Small intestine (tissue), 7 donors: ENCODE results near the gene CACNA1H. TPM values are rescaled to one million over a fixed set of nuclear protein-coding genes. Genes with fewer than 3 reads are reported as not detected.
"Not testable (repeated sequence)": the region's sequence is repeated elsewhere in the genome, so short reads cannot be mapped to it uniquely, and the experiment has no call there.

Experiments used
- DNase-seq, 2 donors: peaks; one replicate each; pipeline versions ENCODE4 v3.0.0 to v3.0.0-alpha.2; 2013
- FAIRE-seq: peaks from 2 replicates; lab custom pipeline; 2012; peaks lifted over from hg19 to GRCh38; lab: Jason Lieb, UNC
- H3K27ac ChIP-seq, 3 donors: one replicate each; pipeline ENCODE4 v1.5.1; 2013; ENCODE audit warnings: low read length in 2 of 3, mild to moderate bottlenecking in 2 of 3, control low read depth in 1 of 3, inconsistent platforms in 1 of 3, low read depth in 1 of 3, moderate library complexity in 1 of 3
- H3K27me3 ChIP-seq, 3 donors: one replicate each; pipeline ENCODE4 v1.6.1; 2013; ENCODE audit warnings: low read length in 3 of 3, inconsistent platforms in 1 of 3; ENCODE audit not compliant: control insufficient read depth in 3 of 3, insufficient read depth in 3 of 3
- H3K36me3 ChIP-seq, 3 donors: one replicate each; pipeline ENCODE4 v1.6.1; 2013; ENCODE audit warnings: low read length in 3 of 3, inconsistent platforms in 1 of 3, low read depth in 1 of 3, mild to moderate bottlenecking in 1 of 3, moderate library complexity in 1 of 3; ENCODE audit not compliant: control insufficient read depth in 3 of 3, insufficient read depth in 2 of 3
- H3K4me1 ChIP-seq, 3 donors: one replicate each; pipeline ENCODE4 v1.6.1; 2013; ENCODE audit warnings: low read length in 2 of 3, inconsistent platforms in 1 of 3, low read depth in 1 of 3, mild to moderate bottlenecking in 1 of 3, moderate library complexity in 1 of 3; ENCODE audit not compliant: control insufficient read depth in 3 of 3, insufficient read depth in 2 of 3
- H3K4me3 ChIP-seq, 3 donors: one replicate each; pipeline ENCODE4 v1.5.1; 2013; ENCODE audit warnings: low read length in 3 of 3, control low read depth in 1 of 3, inconsistent platforms in 1 of 3, low read depth in 1 of 3, mild to moderate bottlenecking in 1 of 3, moderate library complexity in 1 of 3
- H3K9me3 ChIP-seq, 2 donors: one replicate each; pipeline ENCODE4 v1.6.1; 2013; ENCODE audit warnings: low read depth in 1 of 2, low read length in 1 of 2; ENCODE audit not compliant: control insufficient read depth in 2 of 2, insufficient read depth in 1 of 2
- WGBS, 3 donors: extraction: QIAGEN DNeasy Blood & Tissue Kit; methylation state at CpG; one replicate each; pipeline ENCODE4 v1.1.7; 2013; 5-methylcytosine and 5-hydroxymethylcytosine counted together
- polyA plus RNA-seq, 4 donors: library from polyadenylated mRNA; stranded (reverse) in 3 of 4; unstranded in 1 of 4; fragments of 200-250 nt in 3 of 4; fragments of 120-200 nt in 1 of 4; gene quantifications; one replicate each; pipeline versions ENCODE4 v1.2.1 to v1.2.3, GENCODE V29; 2013
- donor health status: healthy with polysubstance abuse.
- donor health status: control.
- donor health status: control.
- donor health status: Bipolar disorder and iron deficiency.
- donor health status: healthy.

CACNA1H gene
- polyA plus RNA-seq, 4 donors, result 0.22 to 7.0 (median 3.2) TPM

DNA sequence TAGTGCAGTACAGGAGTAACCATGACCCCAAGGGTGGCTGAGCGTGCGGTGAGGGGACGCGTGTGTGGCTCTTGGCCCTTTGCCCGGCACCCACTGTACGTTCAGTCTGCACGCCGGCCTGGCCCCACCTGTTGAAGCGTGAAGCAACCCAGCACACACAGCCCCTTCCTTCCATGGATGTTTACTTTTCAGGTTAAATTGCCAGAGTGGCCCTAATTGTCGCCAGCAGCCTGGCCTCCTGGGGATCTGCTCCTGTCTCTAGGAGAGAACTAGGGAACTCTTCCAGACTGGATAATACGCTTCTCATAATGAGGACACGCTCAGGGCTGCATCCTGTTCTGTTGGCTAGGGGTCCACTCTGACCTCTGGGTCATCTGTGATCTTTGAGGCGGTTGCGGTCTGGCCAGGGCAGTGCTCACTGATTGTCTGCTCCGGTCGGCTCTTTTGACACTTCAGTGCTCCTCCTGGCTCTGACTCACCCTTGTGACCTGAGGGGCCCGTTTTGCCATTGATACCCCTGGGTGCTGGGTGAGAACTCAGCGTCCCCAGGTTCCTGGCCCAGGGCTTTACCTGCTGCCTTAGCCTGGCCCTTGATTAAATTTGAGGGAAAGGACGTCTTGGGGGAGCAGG lies 44.4 kb downstream of the CACNA1H start:
- no peaks in the 10 kb centered on the region for H3K9me3 ChIP-seq
- no peaks in the 10 kb centered on the region for H3K27me3 ChIP-seq
- peaks cover 0 to 8% (median 0%) of the 10 kb centered on the region in 3 donors for H3K36me3 ChIP-seq
- H3K4me1 ChIP-seq, result peaks cover 0 to 3% (median 0%) of the 10 kb centered on the region in 3 donors
- DNase-seq (no peak), FAIRE-seq (no peak)
- WGBS, 3 donors, result 51 to 67% (median 60%) methylated on average over 19 of the region's 19 CpGs
- no peak overlapping the region for H3K27ac ChIP-seq
- no peak overlapping the region for H3K4me3 ChIP-seq

DNA sequence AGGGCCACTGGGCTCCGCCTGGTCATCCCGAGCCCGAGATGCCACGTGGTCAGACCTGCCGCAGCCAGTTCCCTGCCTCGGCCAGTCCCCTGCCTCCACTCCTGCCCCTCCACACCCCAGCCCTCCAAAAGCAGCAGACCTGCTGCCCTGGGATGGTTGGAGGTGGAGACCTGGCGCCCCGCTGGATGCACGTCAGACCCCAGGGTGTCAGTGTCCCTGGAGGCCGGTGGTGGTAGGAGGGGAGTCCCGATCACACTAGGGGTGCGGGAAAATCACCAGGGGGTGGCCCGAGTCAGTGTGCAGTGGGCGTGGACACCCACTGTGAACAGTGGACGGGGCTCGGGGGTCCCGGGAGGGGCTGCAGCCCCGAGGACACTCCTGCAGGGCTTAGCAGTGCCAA lies 45.3 kb downstream of the CACNA1H start:
- Histone ChIP-seq H3K9me3 (no peaks in the 10 kb centered on the region), H3K4me3 (no peak overlapping the region), H3K4me1 (peaks cover 0 to 3% (median 0%) of the 10 kb centered on the region in 3 donors), H3K27ac (no peak overlapping the region), H3K36me3 (peaks cover 0 to 7% (median 0%) of the 10 kb centered on the region in 3 donors), H3K27me3 (no peaks in the 10 kb centered on the region)
- 80 to 87% (median 85%) methylated on average over 17 to 18 of the region's 18 CpGs for WGBS, 3 donors
- no peak for DNase-seq
- FAIRE-seq, result no peak

DNA sequence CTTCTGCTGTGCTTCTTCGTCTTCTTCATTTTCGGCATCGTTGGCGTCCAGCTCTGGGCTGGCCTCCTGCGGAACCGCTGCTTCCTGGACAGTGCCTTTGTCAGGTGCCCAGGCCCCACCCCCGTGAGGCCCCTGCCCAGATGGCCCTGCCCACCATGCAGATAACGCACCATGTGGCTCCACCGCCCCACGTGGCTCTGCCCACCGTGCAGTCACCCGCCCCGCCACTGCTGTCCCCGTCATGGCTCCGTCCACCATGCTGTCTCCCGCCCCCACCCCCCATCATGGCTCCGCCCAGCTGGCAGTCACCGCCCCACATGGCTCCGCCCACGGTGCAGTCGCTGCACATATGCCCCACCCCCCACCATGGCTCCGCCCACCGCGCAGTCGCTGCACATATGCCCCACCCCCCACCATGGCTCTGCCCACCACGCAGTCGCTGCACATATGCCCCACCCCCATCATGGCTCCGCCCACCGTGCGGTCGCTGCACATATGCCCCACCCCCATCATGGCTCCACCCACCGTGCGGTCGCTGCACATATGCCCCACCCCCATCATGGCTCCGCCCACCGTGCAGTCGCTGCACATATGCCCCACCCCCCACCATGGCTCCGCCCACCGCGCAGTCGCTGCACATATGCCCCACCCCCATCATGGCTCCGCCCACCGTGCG lies 45.9 kb downstream of the CACNA1H start:
- DNase-seq, H3K4me3 ChIP-seq, FAIRE-seq, H3K36me3 ChIP-seq, H3K9me3 ChIP-seq, H3K4me1 ChIP-seq, H3K27ac ChIP-seq, H3K27me3 ChIP-seq: not testable (repeated sequence)
- WGBS, 3 donors, result 85 to 91% (median 86%) methylated on average over 29 to 44 of the region's 44 CpGs

DNA sequence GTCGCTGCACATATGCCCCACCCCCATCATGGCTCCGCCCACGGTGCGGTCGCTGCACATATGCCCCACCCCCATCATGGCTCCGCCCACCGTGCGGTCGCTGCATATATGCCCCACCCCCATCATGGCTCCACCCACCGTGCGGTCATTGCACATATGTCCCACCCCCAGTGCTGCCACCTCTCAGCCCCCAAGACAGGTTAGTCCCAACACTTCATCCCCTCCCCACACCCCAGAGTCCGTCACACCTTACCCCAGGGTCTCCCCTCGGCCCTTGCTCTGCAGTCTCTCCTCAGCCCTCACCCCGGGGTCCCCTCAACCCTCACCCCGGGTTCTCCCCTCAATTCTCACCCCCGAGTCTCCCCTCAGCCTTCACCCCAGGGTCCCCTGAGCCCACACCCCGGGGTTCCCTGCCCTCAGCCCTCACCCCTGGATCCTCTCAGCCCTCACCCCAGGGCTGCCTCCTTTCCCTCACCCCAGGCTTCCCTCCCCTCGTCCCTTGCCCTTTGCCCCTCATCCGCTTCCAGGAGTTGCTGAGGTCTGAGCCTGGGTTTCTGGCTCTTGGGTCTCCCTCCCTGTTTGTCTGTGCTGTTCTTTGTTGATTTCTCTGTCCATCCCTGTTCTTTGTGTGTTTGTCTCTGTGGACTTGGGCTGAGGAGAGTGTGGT lies 46.6 kb downstream of the CACNA1H start:
- H3K36me3 ChIP-seq, result peaks cover 0 to 7% (median 0%) of the 10 kb centered on the region in 3 donors
- DNase-seq (no peak), FAIRE-seq (no peak)

DNA sequence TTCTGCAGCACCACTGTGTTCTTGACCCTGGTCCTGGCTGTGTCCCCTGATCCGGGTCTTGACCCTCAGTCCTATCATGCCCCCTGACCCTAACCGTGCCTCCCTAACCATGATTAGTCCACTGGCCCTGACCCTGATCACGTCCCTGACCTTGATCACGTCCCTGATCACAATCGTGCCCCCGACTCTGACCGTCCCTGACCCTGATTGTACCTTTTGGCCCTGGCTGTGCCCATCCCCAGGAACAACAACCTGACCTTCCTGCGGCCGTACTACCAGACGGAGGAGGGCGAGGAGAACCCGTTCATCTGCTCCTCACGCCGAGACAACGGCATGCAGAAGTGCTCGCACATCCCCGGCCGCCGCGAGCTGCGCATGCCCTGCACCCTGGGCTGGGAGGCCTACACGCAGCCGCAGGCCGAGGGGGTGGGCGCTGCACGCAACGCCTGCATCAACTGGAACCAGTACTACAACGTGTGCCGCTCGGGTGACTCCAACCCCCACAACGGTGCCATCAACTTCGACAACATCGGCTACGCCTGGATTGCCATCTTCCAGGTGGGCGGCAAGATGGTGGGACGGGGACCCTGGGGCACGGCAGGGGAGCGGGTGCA lies 47.2 kb downstream of the CACNA1H start:
- no peak overlapping the region for H3K4me3 ChIP-seq
- no peaks in the 10 kb centered on the region for H3K9me3 ChIP-seq
- no peak for FAIRE-seq

More for the DNA sequence above, 46.6 kb downstream of the CACNA1H start:
- Histone ChIP-seq H3K27me3 (no peaks in the 10 kb centered on the region), H3K27ac (no peak overlapping the region), H3K4me1 (peaks cover 0 to 2% (median 0%) of the 10 kb centered on the region in 3 donors), H3K9me3 (no peaks in the 10 kb centered on the region), H3K4me3 (no peak overlapping the region)
- 68 to 79% (median 75%) methylated on average over 10 to 15 of the region's 19 CpGs for WGBS, 3 donors

DNA sequence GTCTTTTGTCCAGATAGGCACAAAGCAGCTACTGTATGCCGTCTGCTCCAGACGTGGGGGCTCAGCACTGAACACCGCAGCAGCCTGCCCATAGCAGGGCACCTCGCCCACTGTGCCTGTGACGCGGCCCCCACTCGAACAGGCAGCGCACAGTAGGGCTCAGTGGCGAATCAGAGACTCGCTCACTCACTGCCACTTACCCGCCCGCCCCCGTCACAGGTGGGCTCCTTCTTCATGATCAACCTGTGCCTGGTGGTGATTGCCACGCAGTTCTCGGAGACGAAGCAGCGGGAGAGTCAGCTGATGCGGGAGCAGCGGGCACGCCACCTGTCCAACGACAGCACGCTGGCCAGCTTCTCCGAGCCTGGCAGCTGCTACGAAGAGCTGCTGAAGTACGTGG lies 48.5 kb downstream of the CACNA1H start:
- WGBS, 3 donors, result 92 to 96% (median 95%) methylated on average over 25 of the region's 25 CpGs
- H3K4me1 ChIP-seq, result no peaks in the 10 kb centered on the region
- no peak overlapping the region for H3K4me3 ChIP-seq
- no peak for FAIRE-seq
- H3K36me3 ChIP-seq, result peaks cover 0 to 7% (median 0%) of the 10 kb centered on the region in 3 donors
- no peak for DNase-seq
- H3K27ac ChIP-seq, result no peak overlapping the region
- no peaks in the 10 kb centered on the region for H3K27me3 ChIP-seq
- no peaks in the 10 kb centered on the region for H3K9me3 ChIP-seq

More for the DNA sequence above, 47.2 kb downstream of the CACNA1H start:
- Histone ChIP-seq H3K4me1 (no peaks in the 10 kb centered on the region), H3K36me3 (peaks cover 0 to 7% (median 0%) of the 10 kb centered on the region in 3 donors), H3K27ac (no peak overlapping the region), H3K27me3 (no peaks in the 10 kb centered on the region)
- WGBS, 3 donors, result 90 to 93% (median 92%) methylated on average over 38 of the region's 38 CpGs
- no peak for DNase-seq

DNA sequence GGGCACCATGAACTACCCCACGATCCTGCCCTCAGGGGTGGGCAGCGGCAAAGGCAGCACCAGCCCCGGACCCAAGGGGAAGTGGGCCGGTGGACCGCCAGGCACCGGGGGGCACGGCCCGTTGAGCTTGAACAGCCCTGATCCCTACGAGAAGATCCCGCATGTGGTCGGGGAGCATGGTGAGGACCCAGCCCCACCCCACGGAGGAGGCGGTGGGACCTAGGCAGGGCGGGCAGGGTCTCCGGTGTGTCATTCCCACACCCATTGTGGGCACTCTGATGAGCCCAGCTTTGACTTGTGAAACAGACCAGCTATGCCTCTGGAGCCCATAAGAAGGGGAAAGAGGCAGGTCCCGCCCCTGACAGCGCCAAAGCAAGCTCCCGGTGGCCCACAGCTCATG lies 49.4 kb downstream of the CACNA1H start:
- Histone ChIP-seq H3K4me1 (no peaks in the 10 kb centered on the region), H3K27ac (no peak overlapping the region), H3K4me3 (no peak overlapping the region), H3K36me3 (peaks cover 0 to 7% (median 0%) of the 10 kb centered on the region in 3 donors), H3K9me3 (no peaks in the 10 kb centered on the region), H3K27me3 (no peaks in the 10 kb centered on the region)
- FAIRE-seq, result no peak
- no peak for DNase-seq
- WGBS, 3 donors, result 88 to 94% (median 90%) methylated on average over 16 to 18 of the region's 18 CpGs

DNA sequence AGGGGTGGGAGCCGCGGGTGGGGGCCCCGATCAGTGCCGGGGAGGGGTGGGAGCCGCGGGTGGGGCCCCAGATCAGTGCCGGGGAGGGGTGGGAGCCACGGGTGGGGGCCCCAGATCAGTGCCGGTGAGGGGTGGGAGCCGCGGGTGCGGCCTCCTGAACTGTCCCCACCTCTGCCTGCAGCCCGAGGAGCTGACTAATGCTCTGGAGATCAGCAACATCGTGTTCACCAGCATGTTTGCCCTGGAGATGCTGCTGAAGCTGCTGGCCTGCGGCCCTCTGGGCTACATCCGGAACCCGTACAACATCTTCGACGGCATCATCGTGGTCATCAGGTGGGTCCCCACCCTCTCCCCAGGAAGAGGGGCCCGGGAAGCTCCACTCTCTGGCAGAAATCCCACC lies 52.0 kb downstream of the CACNA1H start:
- FAIRE-seq, result no peak
- no peaks in the 10 kb centered on the region for H3K9me3 ChIP-seq
- 33 to 75% (median 57%) methylated on average over 13 to 17 of the region's 21 CpGs for WGBS, 3 donors

More for the DNA sequence above, 52.0 kb downstream of the CACNA1H start:
- no peak for DNase-seq
- no peaks in the 10 kb centered on the region for H3K4me1 ChIP-seq
- peaks cover 0 to 17% (median 0%) of the 10 kb centered on the region in 3 donors for H3K36me3 ChIP-seq
- no peak overlapping the region for H3K4me3 ChIP-seq
- H3K27me3 ChIP-seq, result no peaks in the 10 kb centered on the region
- H3K27ac ChIP-seq, result no peak overlapping the region
